H1 (cell line): Measurements from ENCODE around the gene ARHGAP28. TPM values are rescaled to one million over a fixed set of nuclear protein-coding genes. Genes with fewer than 3 reads are reported as not detected.

ENCODE experiments used
- CTCF ChIA-PET: fragments of 300-600 bp; sonication (Branson Sonifier 250); formaldehyde crosslinking; loops from one replicate; lab custom pipeline; 2021; ENCODE audit not compliant: partially characterized antibody; lab: Charles Lee
- POLR2A ChIA-PET: fragments of 300-600 bp; sonication (Branson Sonifier 250); formaldehyde crosslinking; loops from one replicate; lab custom pipeline; 2021; ENCODE audit warnings: inconsistent platforms; ENCODE audit not compliant: partially characterized antibody; lab: Charles Lee
- DNase-seq, 2 experiments: peaks; one replicate each; pipeline versions ENCODE4 v3.0.0 to v3.0.0-alpha.2; 2010 to 2022; ENCODE audit warnings: low spot score in 2 of 2, low read depth in 1 of 2, mixed read lengths in 1 of 2
- FAIRE-seq: peaks from 2 replicates; lab custom pipeline; 2011; peaks lifted over from hg19 to GRCh38; lab: Jason Lieb, UNC
- H2AFZ ChIP-seq: 2 replicates; pipeline ENCODE4 v1.8.1; 2012; ENCODE audit warnings: low read length, inconsistent platforms
- H2AK5ac ChIP-seq: 2 replicates; pipeline ENCODE4 v1.6.1; 2013; ENCODE audit warnings: low read depth, low read length
- H2BK120ac ChIP-seq: replicated peaks from 2 replicates; pipeline ENCODE3; 2013; ENCODE audit warnings: low read depth, low read length, inconsistent platforms
- H2BK12ac ChIP-seq: 2 replicates; pipeline ENCODE4 v1.6.1; 2013; ENCODE audit warnings: low read depth, low read length
- H2BK15ac ChIP-seq: 2 replicates; pipeline ENCODE4 v1.6.1; 2013; ENCODE audit warnings: low read length
- H2BK20ac ChIP-seq: 2 replicates; pipeline ENCODE4 v1.6.1; 2013; ENCODE audit warnings: low read length
- H2BK5ac ChIP-seq: 2 replicates; pipeline ENCODE4 v1.6.1; 2013; ENCODE audit warnings: low read depth, low read length
- H3K14ac ChIP-seq: 2 replicates; pipeline ENCODE4 v1.6.1; 2013; ENCODE audit warnings: inconsistent platforms; ENCODE audit not compliant: insufficient read length
- H3K18ac ChIP-seq: 2 replicates; pipeline ENCODE4 v1.6.1; 2013; ENCODE audit warnings: low read length; ENCODE audit errors: extremely low read depth
- H3K23ac ChIP-seq: 2 replicates; pipeline ENCODE4 v1.6.1; 2013; ENCODE audit warnings: inconsistent platforms; ENCODE audit not compliant: insufficient read length
- H3K23me2 ChIP-seq: 2 replicates; pipeline ENCODE4 v1.6.1; 2013; ENCODE audit warnings: low read depth, low read length
- H3K27ac ChIP-seq: 2 replicates; pipeline ENCODE4 v1.6.1; 2011; ENCODE audit warnings: low read depth, low read length, inconsistent platforms
- H3K27me3 ChIP-seq, 4 experiments: replicated peaks in 1 of 4; 1 replicate in 1 of 4; 2 replicates in 3 of 4; pipeline versions ENCODE4 v1.6.1 to v1.8.1; 2011 to 2013; ENCODE audit warnings: low read length in 3 of 4, mild to moderate bottlenecking in 3 of 4, inconsistent platforms in 2 of 4, mixed read lengths in 2 of 4, moderate library complexity in 1 of 4; ENCODE audit not compliant: control insufficient read depth in 3 of 4, insufficient read depth in 3 of 4; ENCODE audit errors: extremely low read depth in 1 of 4
- H3K36me3 ChIP-seq, 4 experiments: 2 replicates each; pipeline versions ENCODE4 v1.6.1 to v1.8.1; 2011 to 2013; ENCODE audit warnings: mild to moderate bottlenecking in 4 of 4, low read length in 3 of 4, moderate library complexity in 2 of 4, control low read depth in 1 of 4, inconsistent platforms in 1 of 4; ENCODE audit not compliant: insufficient read depth in 4 of 4, control insufficient read depth in 2 of 4
- H3K4ac ChIP-seq: replicated peaks from 2 replicates; pipeline ENCODE3; 2013; ENCODE audit warnings: low read length, low read depth, mixed read lengths, inconsistent platforms; ENCODE audit not compliant: insufficient read length
- H3K4me1 ChIP-seq, 4 experiments: replicated peaks in 1 of 4; 1 replicate in 1 of 4; 2 replicates in 3 of 4; pipeline versions ENCODE4 v1.6.1 to v1.8.1; 2011 to 2013; ENCODE audit warnings: low read length in 3 of 4, inconsistent platforms in 2 of 4, mixed read lengths in 1 of 4; ENCODE audit not compliant: insufficient read depth in 4 of 4, control insufficient read depth in 3 of 4
- H3K4me2 ChIP-seq, 2 experiments: 2 replicates each; pipeline versions ENCODE4 v1.6.1 to v1.8.1; 2011 to 2013; ENCODE audit warnings: low read depth in 2 of 2, low read length in 2 of 2, control low read depth in 1 of 2, inconsistent platforms in 1 of 2, mild to moderate bottlenecking in 1 of 2; ENCODE audit not compliant: insufficient read depth in 1 of 2
- H3K4me3 ChIP-seq, 4 experiments: fragments of 200-600, 300-600 bp in 1 of 4; sonication (generic), shearing (Covaris generic), sonication (Bioruptor Twin) in 1 of 4; 2 replicates each; pipeline versions ENCODE4 v1.5.1 to v1.8.1; 2011 to 2016; ENCODE audit warnings: low read length in 4 of 4, low read depth in 3 of 4, control low read depth in 2 of 4, inconsistent platforms in 2 of 4, mild to moderate bottlenecking in 2 of 4, mixed read lengths in 1 of 4, moderate library complexity in 1 of 4; ENCODE audit not compliant: insufficient read depth in 2 of 4; ENCODE audit errors: extremely low read depth in 1 of 4
- H3K56ac ChIP-seq: replicated peaks from 2 replicates; pipeline ENCODE3; 2013; ENCODE audit warnings: low read depth, mild to moderate bottlenecking, mixed read lengths, low read length, inconsistent platforms; ENCODE audit not compliant: insufficient read length
- H3K79me1 ChIP-seq: 2 replicates; pipeline ENCODE4 v1.6.1; 2013; ENCODE audit warnings: low read depth, low read length, control low read depth
- H3K79me2 ChIP-seq, 2 experiments: 2 replicates each; pipeline versions ENCODE4 v1.6.1 to v1.8.1; 2012 to 2013; ENCODE audit warnings: low read length in 2 of 2, mild to moderate bottlenecking in 2 of 2, inconsistent platforms in 1 of 2; ENCODE audit not compliant: insufficient read depth in 2 of 2, control insufficient read depth in 1 of 2
- H3K9ac ChIP-seq, 4 experiments: replicated peaks in 1 of 4; 1 replicate in 1 of 4; 2 replicates in 3 of 4; pipeline versions ENCODE4 v1.6.1 to v1.8.1; 2011 to 2013; ENCODE audit warnings: low read depth in 3 of 4, low read length in 3 of 4, control low read depth in 2 of 4, mild to moderate bottlenecking in 2 of 4, moderate library complexity in 2 of 4, inconsistent platforms in 1 of 4; ENCODE audit errors: extremely low read depth in 1 of 4
- H3K9me3 ChIP-seq, 2 experiments: 2 replicates each; pipeline versions ENCODE4 v1.6.1 to v1.8.1; 2012 to 2013; ENCODE audit warnings: mild to moderate bottlenecking in 2 of 2, moderate library complexity in 2 of 2, control low read depth in 1 of 2, inconsistent platforms in 1 of 2, low read depth in 1 of 2, low read length in 1 of 2, mixed read lengths in 1 of 2; ENCODE audit not compliant: insufficient read depth in 2 of 2
- H4K20me1 ChIP-seq, 2 experiments: replicated peaks in 1 of 2; 2 replicates each; pipeline versions ENCODE3 to v1.8.1; 2011 to 2013; ENCODE audit warnings: inconsistent platforms in 2 of 2, low read length in 2 of 2, mild to moderate bottlenecking in 1 of 2; ENCODE audit not compliant: insufficient read depth in 2 of 2, control insufficient read depth in 1 of 2
- H4K5ac ChIP-seq: 2 replicates; pipeline ENCODE4 v1.6.1; 2013; ENCODE audit warnings: low read length, low read depth, mixed read lengths, inconsistent platforms; ENCODE audit not compliant: insufficient read length
- H4K8ac ChIP-seq: 2 replicates; pipeline ENCODE4 v1.8.0; 2013; ENCODE audit warnings: mild to moderate bottlenecking, moderate library complexity, low read length, inconsistent platforms; ENCODE audit not compliant: insufficient read depth; ENCODE audit errors: extremely low read depth
- H4K91ac ChIP-seq: replicated peaks from 2 replicates; pipeline ENCODE3; 2013; ENCODE audit warnings: low read length, mixed read lengths, inconsistent platforms; ENCODE audit not compliant: insufficient read length
- BACH1 ChIP-seq: IDR thresholded peaks from 2 replicates; pipeline ENCODE4 v1.6.1; 2012; ENCODE audit warnings: low read length, improper control_type of control experiment
- CEBPB ChIP-seq: IDR thresholded peaks from 2 replicates; pipeline ENCODE4 v1.6.1; 2012; ENCODE audit warnings: low read depth, low read length
- CTCF ChIP-seq, 3 experiments: IDR thresholded peaks; 1 replicate in 2 of 3; 2 replicates in 1 of 3; pipeline versions ENCODE4 v1.5.1 to v1.6.1; 2011; ENCODE audit warnings: low read length in 3 of 3, mild to moderate bottlenecking in 3 of 3, inconsistent platforms in 2 of 3, low read depth in 1 of 3, moderate library complexity in 1 of 3; ENCODE audit not compliant: insufficient read depth in 1 of 3; ENCODE audit errors: control extremely low read depth in 1 of 3
- NANOG ChIP-seq: IDR thresholded peaks from 2 replicates; pipeline ENCODE4 v1.6.1; 2011; ENCODE audit warnings: low read length, low read depth, mild to moderate bottlenecking, inconsistent platforms; ENCODE audit not compliant: insufficient read depth, poor library complexity, severe bottlenecking
- NRF1 ChIP-seq: IDR thresholded peaks from 2 replicates; pipeline ENCODE4 v1.6.1; 2011; ENCODE audit warnings: mild to moderate bottlenecking, low read depth, low read length, improper control_type of control experiment
- RAD21 ChIP-seq, 2 experiments: IDR thresholded peaks in 1 of 2; conservative IDR thresholded peaks in 1 of 2; 2 replicates each; pipeline ENCODE4 v1.6.1; 2011; ENCODE audit warnings: low read depth in 2 of 2, low read length in 2 of 2, improper control_type of control experiment in 1 of 2, inconsistent platforms in 1 of 2, mild to moderate bottlenecking in 1 of 2, moderate library complexity in 1 of 2
- SAP30 ChIP-seq: fragments of 300-600 bp; sonication (generic); IDR thresholded peaks from 2 replicates; pipeline ENCODE4 v1.7.1; 2012; ENCODE audit warnings: low read length, moderate library complexity, mild to moderate bottlenecking, inconsistent platforms; ENCODE audit not compliant: insufficient read depth, insufficient replicate concordance
- TAF7 ChIP-seq: optimal IDR thresholded peaks from 2 replicates; pipeline ENCODE3; 2011; ENCODE audit warnings: low read depth, mild to moderate bottlenecking, inconsistent platforms, low read length, moderate library complexity, borderline replicate concordance
- WGBS, 2 experiments: shearing (Covaris generic) in 1 of 2; methylation state at CpG; one replicate each; pipeline versions ENCODE4 v1.1.6 to v1.1.7; 2013 to 2015; ENCODE audit warnings: low lambda C conversion rate in 2 of 2, mixed read lengths in 2 of 2, inconsistent platforms in 1 of 2, low coverage in 1 of 2, missing lambda C conversion rate in 1 of 2; ENCODE audit not compliant: insufficient replicate concordance in 2 of 2, insufficient coverage in 1 of 2, insufficient read length in 1 of 2; ENCODE audit errors: extremely low coverage in 1 of 2, missing lambda C conversion rate in 1 of 2; 5-methylcytosine and 5-hydroxymethylcytosine counted together
- polyA plus RNA-seq, 7 experiments: library from polyadenylated mRNA; depleted of rRNA in 3 of 7; stranded (reverse) in 5 of 7; unstranded in 2 of 7; fragments of >200 nt in 5 of 7; fragments of 200-250 nt in 2 of 7; gene quantifications; 1 replicate in 5 of 7; 2 replicates in 1 of 7; 4 replicates in 1 of 7; pipeline versions ENCODE4 v1.2.1 to v1.2.3, GENCODE V29; 2011 to 2013; ENCODE audit warnings: missing spikeins in 2 of 7, mixed read lengths in 2 of 7
- total RNA-seq: library from RNA; stranded (reverse); fragmentation: NEBNext Ultra II Directional; extraction: Animal tissue kit (Norgen Biotek cat#: 25700); gene quantifications from 2 replicates; pipeline ENCODE4 v1.2.1, GENCODE V29; 2021
- TF ChIP-seq, protein P1 (sequence below): IDR thresholded peaks from 2 replicates; pipeline ENCODE4 v1.6.1; 2012; ENCODE audit warnings: inconsistent platforms

Gene ARHGAP28
- total and polyA plus RNA-seq, 2 of the 8 experiments (the other 6 are each of a cell fraction or from before 2014, with no cell fraction given): 2.9 to 14.4 TPM

DNA sequence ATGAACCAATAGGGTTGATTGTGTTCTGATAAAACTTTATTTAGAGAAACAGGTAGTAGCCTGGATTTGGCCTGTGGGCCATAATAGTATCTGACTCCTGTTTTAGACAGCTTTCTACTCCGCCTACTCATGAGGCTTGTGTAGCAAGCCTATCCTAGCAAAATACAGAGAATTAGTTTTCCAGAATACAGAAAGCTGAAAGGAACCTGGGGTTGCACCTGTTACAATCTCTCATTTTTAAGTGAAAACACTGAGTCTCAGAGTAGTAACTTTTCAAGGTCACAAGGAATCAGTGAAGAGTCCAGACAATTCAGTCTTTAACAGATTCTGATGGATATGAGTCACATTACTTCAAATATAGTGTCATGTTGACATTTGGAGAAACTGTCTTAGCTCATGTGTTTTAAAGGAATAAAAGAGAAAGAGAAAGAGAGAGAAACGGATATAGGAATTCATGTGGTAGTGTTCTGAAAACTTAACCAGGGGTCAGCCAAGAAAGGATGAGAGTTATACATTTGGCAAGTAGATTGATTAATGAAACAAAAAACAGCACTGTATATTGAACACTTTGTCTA lies 17.0 kb downstream of the ARHGAP28 start:
- Histone ChIP-seq H3K27me3 (no peaks in the 10 kb centered on the region), H4K20me1 (no peaks in the 10 kb centered on the region), H4K5ac (no peak overlapping the region), H4K91ac (no peak overlapping the region), H2BK12ac (no peak overlapping the region), H3K9me3 (peaks cover 4 to 6% of the 10 kb centered on the region in 2 experiments; a peak in 2 of 4 replicates), H3K4me3 (no peak overlapping the region), H2AFZ (no peak overlapping the region), H3K4me1 (peaks cover 0 to under 1% (median 0%) of the 10 kb centered on the region in 4 experiments; a peak in 1 of 7 replicates), H3K79me1 (no peaks in the 10 kb centered on the region; the same call in 1 of the 2 replicates), H2BK120ac (no peak overlapping the region), H2AK5ac (no peak overlapping the region), H3K23me2 (no peaks in the 10 kb centered on the region), H3K4me2 (no peak overlapping the region), H2BK5ac (no peak overlapping the region), H3K79me2 (no peaks in the 10 kb centered on the region), H3K23ac (no peak overlapping the region), H3K18ac (no peak overlapping the region), H3K36me3 (peaks cover 0 to 2% (median 0%) of the 10 kb centered on the region in 4 experiments; a peak in 1 of 8 replicates), H3K4ac (no peak overlapping the region), H2BK15ac (no peak overlapping the region), H3K9ac (no peak overlapping the region), H2BK20ac (no peak overlapping the region), H4K8ac (no peak overlapping the region), H3K56ac (no peak overlapping the region), H3K14ac (no peak overlapping the region), H3K27ac (no peak overlapping the region)
- WGBS, 2 experiments: 96% methylated on average over 2 of the region's 2 CpGs; no CpG with 5 or more reads in 1 of the 2 experiments
- no peak for FAIRE-seq
- DNase-seq: no peak
- no peak for TF ChIP-seq SAP30
- TF ChIP-seq RAD21 (IDR thresholded peaks at IDR 0.05 in 1 of 2, conservative IDR thresholded peaks at IDR 0.05 in 1 of 2; ENCODE audit: low read depth in 2 of 2, low read length in 2 of 2): no peak
- TF ChIP-seq NANOG: no peak
- no peak for TF ChIP-seq TAF7
- TF ChIP-seq NRF1: no peak
- TF ChIP-seq, protein P1, sequence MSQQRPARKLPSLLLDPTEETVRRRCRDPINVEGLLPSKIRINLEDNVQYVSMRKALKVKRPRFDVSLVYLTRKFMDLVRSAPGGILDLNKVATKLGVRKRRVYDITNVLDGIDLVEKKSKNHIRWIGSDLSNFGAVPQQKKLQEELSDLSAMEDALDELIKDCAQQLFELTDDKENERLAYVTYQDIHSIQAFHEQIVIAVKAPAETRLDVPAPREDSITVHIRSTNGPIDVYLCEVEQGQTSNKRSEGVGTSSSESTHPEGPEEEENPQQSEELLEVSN: no peak
- no peak for TF ChIP-seq CTCF (IDR thresholded peaks at IDR 0.05; ENCODE audit: control extremely low read depth in 1 of 3, insufficient read depth in 1 of 3, low read depth in 1 of 3, low read length in 3 of 3)
- TF ChIP-seq CEBPB: no peak
- TF ChIP-seq BACH1: no peak
- ChIA-PET POLR2A (no interaction called here), CTCF (no interaction called here)
